Endothelial cell of umbilical vein (primary cell): ENCODE measurements around the gene AXIN2. TPM values are rescaled to one million over a fixed set of nuclear protein-coding genes. Genes with fewer than 3 reads are reported as not detected.

Source experiments
- BruUV-seq: library from RNA; stranded (reverse); fragments of 400-500 nt; replicated peaks from 2 replicates; lab custom pipeline; 2021; lab: Mats Ljungman, UMichigan
- CTCF ChIA-PET: fragments of 300-600, 350-600 bp; sonication (Branson Sonifier 250); formaldehyde crosslinking; loops from one replicate; lab custom pipeline; 2021; ENCODE audit warnings: antibody characterized with exemption, inconsistent platforms; lab: Charles Lee
- POLR2A ChIA-PET: fragments of 300-600, 350-600 bp; sonication (Branson Sonifier 250); formaldehyde crosslinking; loops from one replicate; lab custom pipeline; 2021; ENCODE audit warnings: antibody characterized with exemption, inconsistent platforms; lab: Charles Lee
- DNase-seq: peaks from one replicate; pipeline ENCODE4 v3.0.0-alpha.2; 2011; ENCODE audit warnings: low read depth, low spot score
- FAIRE-seq: peaks from 2 replicates; lab custom pipeline; 2011; peaks lifted over from hg19 to GRCh38; lab: Jason Lieb, UNC
- H2AFZ ChIP-seq: 2 replicates; pipeline ENCODE4 v1.6.0; 2012; ENCODE audit warnings: low read depth, low read length, control low read depth, inconsistent platforms
- H3K27ac ChIP-seq: 2 replicates; pipeline ENCODE4 v1.5.1; 2011; ENCODE audit warnings: low read depth, mild to moderate bottlenecking, control low read depth, low read length, moderate library complexity; ENCODE audit not compliant: insufficient read depth
- H3K27me3 ChIP-seq, 2 experiments: 2 replicates each; pipeline versions ENCODE4 v1.6.0 to v1.6.1; 2011; ENCODE audit warnings: low read length in 2 of 2, mixed read lengths in 1 of 2; ENCODE audit not compliant: control insufficient read depth in 2 of 2, insufficient read depth in 2 of 2
- H3K36me3 ChIP-seq, 2 experiments: 2 replicates in 1 of 2; 3 replicates in 1 of 2; pipeline ENCODE4 v1.5.1; 2011; ENCODE audit warnings: low read length in 2 of 2, mild to moderate bottlenecking in 1 of 2, moderate library complexity in 1 of 2; ENCODE audit not compliant: control insufficient read depth in 2 of 2, insufficient read depth in 2 of 2; ENCODE audit errors: extremely low read depth in 1 of 2
- H3K4me1 ChIP-seq: 3 replicates; pipeline ENCODE4 v1.5.1; 2011; ENCODE audit warnings: mild to moderate bottlenecking, low read length; ENCODE audit not compliant: control insufficient read depth, insufficient read depth; ENCODE audit errors: extremely low read depth
- H3K4me2 ChIP-seq: 2 replicates; pipeline ENCODE4 v1.6.1; 2011; ENCODE audit warnings: low read length, control low read depth, mixed read lengths; ENCODE audit not compliant: insufficient read depth
- H3K4me3 ChIP-seq, 3 experiments: fragments of 200-600 bp in 1 of 3; sonication (generic), shearing (Covaris generic) in 1 of 3; replicated peaks in 1 of 3; 2 replicates each; pipeline ENCODE4 v1.5.1; 2011 to 2016; ENCODE audit warnings: control low read depth in 3 of 3, low read length in 3 of 3, mild to moderate bottlenecking in 2 of 3, inconsistent platforms in 1 of 3, low read depth in 1 of 3, moderate library complexity in 1 of 3; ENCODE audit not compliant: insufficient read depth in 1 of 3
- H3K79me2 ChIP-seq: 2 replicates; pipeline ENCODE4 v1.6.0; 2012; ENCODE audit warnings: low read length, inconsistent platforms; ENCODE audit not compliant: control insufficient read depth, insufficient read depth
- H3K9ac ChIP-seq: replicated peaks from 2 replicates; pipeline ENCODE3; 2011; ENCODE audit warnings: low read length, control low read depth; ENCODE audit not compliant: insufficient read depth; ENCODE audit errors: extremely low read depth
- H3K9me1 ChIP-seq: replicated peaks from 3 replicates; pipeline ENCODE4 v1.6.0; 2011; ENCODE audit warnings: mild to moderate bottlenecking, low read length; ENCODE audit not compliant: control insufficient read depth, insufficient read depth; ENCODE audit errors: extremely low read depth
- H3K9me3 ChIP-seq: replicated peaks from 2 replicates; pipeline ENCODE4 v1.5.1; 2012; ENCODE audit warnings: low read length, inconsistent platforms; ENCODE audit not compliant: control insufficient read depth, insufficient read depth
- H4K20me1 ChIP-seq: replicated peaks from 2 replicates; pipeline ENCODE3; 2011; ENCODE audit warnings: mild to moderate bottlenecking, low read length; ENCODE audit not compliant: control insufficient read depth, insufficient read depth; ENCODE audit errors: extremely low read depth
- CTCF ChIP-seq, 2 donors: IDR thresholded peaks; 1 replicate in 1 of 2; 2 replicates in 1 of 2; pipeline ENCODE4 v1.5.1; 2011; ENCODE audit warnings: low read length in 2 of 2, mild to moderate bottlenecking in 2 of 2, moderate library complexity in 2 of 2, control low read depth in 1 of 2, inconsistent platforms in 1 of 2, low read depth in 1 of 2; ENCODE audit not compliant: insufficient read depth in 1 of 2; ENCODE audit errors: extremely low read depth in 1 of 2
- EZH2 ChIP-seq: IDR thresholded peaks from 2 replicates; pipeline ENCODE4 v1.6.1; 2012; ENCODE audit warnings: borderline replicate concordance, low read depth, mild to moderate bottlenecking, moderate library complexity, low read length, inconsistent platforms; ENCODE audit not compliant: severe bottlenecking
- FOS ChIP-seq: IDR thresholded peaks from 2 replicates; pipeline ENCODE4 v1.6.1; 2011; ENCODE audit warnings: mild to moderate bottlenecking, low read length, moderate library complexity, borderline replicate concordance; ENCODE audit not compliant: insufficient read depth
- GATA2 ChIP-seq: IDR thresholded peaks from 2 replicates; pipeline ENCODE4 v1.7.0; 2011; ENCODE audit warnings: low read depth, mild to moderate bottlenecking, moderate library complexity, mixed read lengths, low read length; ENCODE audit not compliant: insufficient read length, insufficient read depth
- JUN ChIP-seq: IDR thresholded peaks from 2 replicates; pipeline ENCODE4 v1.6.1; 2011; ENCODE audit warnings: borderline replicate concordance, low read depth; ENCODE audit not compliant: insufficient read length, insufficient read depth
- MYC ChIP-seq: IDR thresholded peaks from one replicate; pipeline ENCODE4 v1.6.1; 2011; ENCODE audit warnings: mild to moderate bottlenecking, low read depth, low read length
- POLR2A ChIP-seq: IDR thresholded peaks from 2 replicates; pipeline ENCODE4 v1.6.1; 2012; ENCODE audit warnings: low read depth, mild to moderate bottlenecking, control low read depth, low read length
- POLR2AphosphoS5 ChIP-seq: IDR thresholded peaks from 2 replicates; pipeline ENCODE4 v1.6.1; 2012; ENCODE audit warnings: low read depth, mild to moderate bottlenecking, control low read depth, low read length, moderate library complexity; ENCODE audit not compliant: insufficient read depth
- dilution Hi-C: fragments of 300-500 bp; cut with MboI; formaldehyde crosslinking; loops from one replicate; pipeline ENCODE4 v1.15.0; 2019; ENCODE audit warnings: low sequenced_read_pairs; ENCODE audit not compliant: extremely low pct_ligation_motif_present
- intact Hi-C: fragments of 100-400 bp; cut with micrococcal nuclease; formaldehyde crosslinking; loops from one replicate; pipeline ENCODE4 v1.10.0; 2022
- polyA plus RNA-seq, 4 experiments: library from polyadenylated mRNA; depleted of rRNA in 3 of 4; stranded (reverse) in 3 of 4; unstranded in 1 of 4; fragments of >200 nt; gene quantifications; 2 replicates each; pipeline versions ENCODE4 v1.2.1 to v1.2.3, GENCODE V29; 2011 to 2012; ENCODE audit warnings: missing spikeins in 1 of 4
- total RNA-seq: library from RNA; stranded (reverse); gene quantifications from 2 replicates; pipeline ENCODE4 v1.2.3, GENCODE V29; 2021
- TF ChIP-seq, protein P1 (sequence below): IDR thresholded peaks from 2 replicates; pipeline ENCODE4 v1.6.1; 2011; ENCODE audit not compliant: insufficient read depth, insufficient read length

The AXIN2 gene
- total and polyA plus RNA-seq, 2 donors (not counting 3 experiments of a cell fraction or from before 2014, with no cell fraction given), result 1.3 to 3.0 TPM

GRCh38 chr17:65495122-65496055, 66.1 kb downstream of the AXIN2 start:
- intact Hi-C loops, result no loop called here
- Histone ChIP-seq H3K4me2 (no peak overlapping the region), H4K20me1 (no peaks in the 10 kb centered on the region), H3K9ac (no peak overlapping the region), H3K27me3 (peaks cover 8 to 12% of the 10 kb centered on the region in 2 experiments), H3K36me3 (no peaks in the 10 kb centered on the region), H3K27ac (no peak overlapping the region), H3K4me1 (no peaks in the 10 kb centered on the region), H3K79me2 (no peaks in the 10 kb centered on the region), H3K4me3 (no peak overlapping the region), H2AFZ (no peak overlapping the region), H3K9me1 (no peaks in the 10 kb centered on the region), H3K9me3 (no peaks in the 10 kb centered on the region)
- no TSS peak for BruUV-seq
- FAIRE-seq (no peak), DNase-seq (no peak)
- TF ChIP-seq JUN (no peak), MYC (no peak), GATA2 (no peak), FOS (no peak), CTCF (IDR thresholded peaks at IDR 0.05; ENCODE audit: extremely low read depth in 1 of 2, insufficient read depth in 1 of 2, low read depth in 1 of 2, low read length in 2 of 2) (no peak), EZH2 (no peak), POLR2AphosphoS5 (no peak), POLR2A (no peak)
- TF ChIP-seq, protein P1, sequence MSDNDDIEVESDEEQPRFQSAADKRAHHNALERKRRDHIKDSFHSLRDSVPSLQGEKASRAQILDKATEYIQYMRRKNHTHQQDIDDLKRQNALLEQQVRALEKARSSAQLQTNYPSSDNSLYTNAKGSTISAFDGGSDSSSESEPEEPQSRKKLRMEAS, result no peak
- dilution Hi-C loops, result no loop called here
- ChIA-PET POLR2A (interaction anchor here (0.7 kb wide), 1 partner anchor 54 kb away, joined by 5 read pairs; no protein-coding TSS in a partner anchor), CTCF (no interaction called here)
